ENCODE data around the gene NR4A2. TPM values are rescaled to one million over a fixed set of nuclear protein-coding genes. Genes with fewer than 3 reads are reported as not detected.

NR4A2 gene
- total RNA-seq, 2 donors from 2014 or later: 1.2 to 1.6 TPM

DNA sequence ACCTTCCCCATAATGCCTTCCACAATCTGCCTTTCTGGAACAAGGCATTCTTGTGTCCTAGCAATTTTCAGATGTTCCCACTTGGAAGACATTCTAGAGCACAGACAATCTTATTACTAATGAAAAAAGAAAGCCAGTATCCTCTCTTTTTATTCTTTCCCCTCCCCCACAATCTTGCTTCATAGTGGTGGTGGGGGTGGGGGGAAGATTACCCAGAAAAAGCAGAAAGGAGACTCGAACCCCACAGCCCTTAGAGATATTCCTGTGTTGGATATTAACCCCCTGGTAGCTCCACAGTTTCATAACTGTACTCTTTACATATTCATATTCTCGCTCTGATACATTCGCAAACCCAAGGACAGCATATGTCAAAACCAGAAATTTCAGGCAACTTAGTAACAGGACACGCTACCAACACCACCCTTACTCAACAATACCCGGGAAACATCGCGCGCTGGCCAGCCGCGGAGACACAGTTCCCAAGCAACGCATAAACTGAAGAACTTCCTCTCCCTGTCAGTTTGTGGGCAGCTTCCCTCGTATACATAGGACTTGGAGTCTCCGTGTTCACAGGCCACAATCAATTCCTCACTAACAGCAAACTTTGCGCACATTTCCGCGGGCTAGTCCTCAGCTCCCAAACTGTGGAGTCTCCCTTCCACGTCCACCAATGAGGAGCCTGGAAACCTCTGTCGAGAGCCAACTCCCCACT lies 793 bp downstream of the NR4A2 start:
- Histone ChIP-seq H3K27me3 (ENCODE audit: control insufficient read depth, insufficient read depth, low read length, poor library complexity, severe bottlenecking) (peaks cover 41% of the 10 kb centered on the region), H3K4me1 (ENCODE audit: control insufficient read depth, insufficient read depth, low read length) (no peaks in the 10 kb centered on the region), H3K4me3 (ENCODE audit: low read length) (peak overlapping the region; percentile 91), H3K9me3 (ENCODE audit: control insufficient read depth, low read length) (no peaks in the 10 kb centered on the region), H3K9ac (ENCODE audit: extremely low read depth, low read length, poor library complexity, severe bottlenecking) (peak overlapping the region; percentile 60), H3K27ac (ENCODE audit: low read depth, low read length) (no peak overlapping the region), H3K36me3 (ENCODE audit: control insufficient read depth, insufficient read depth, low read length) (no peaks in the 10 kb centered on the region)
- TF ChIP-seq CTCF (conservative IDR thresholded peaks at IDR 0.05): no peak
- Mint-ChIP-seq H3K9me3 (no peaks in the 10 kb centered on the region), H3K36me3 (ENCODE audit: low read depth) (no peaks in the 10 kb centered on the region), H3K27me3 (ENCODE audit: insufficient read depth) (peaks cover 58% of the 10 kb centered on the region), H3K4me3 (peak overlapping the region; percentile 79), H3K27ac (peak overlapping the region; percentile 97), H3K4me1 (peaks cover 16% of the 10 kb centered on the region)
- DNase-seq: peak; percentile 75
- WGBS, 2 experiments (ENCODE audit: insufficient coverage in 1 of 2, insufficient read length in 1 of 2): 1 to 6% methylated on average over 14 to 18 of the region's 18 CpGs

GRCh38 chr2:156329927-156330726 lies 2.4 kb downstream of the NR4A2 start:
- H3K4me3 Mint-ChIP-seq: no peak overlapping the region
- no peak for DNase-seq
- Histone ChIP-seq H3K9ac (ENCODE audit: extremely low read depth, low read length, poor library complexity, severe bottlenecking) (no peak overlapping the region), H3K36me3 (ENCODE audit: control insufficient read depth, insufficient read depth, low read length) (no peaks in the 10 kb centered on the region), H3K4me3 (ENCODE audit: low read length) (no peak overlapping the region), H3K27ac (ENCODE audit: low read depth, low read length) (no peak overlapping the region), H3K9me3 (ENCODE audit: control insufficient read depth, low read length) (no peaks in the 10 kb centered on the region), H3K4me1 (ENCODE audit: control insufficient read depth, insufficient read depth, low read length) (no peaks in the 10 kb centered on the region), H3K27me3 (ENCODE audit: control insufficient read depth, insufficient read depth, low read length, poor library complexity, severe bottlenecking) (peaks cover 56% of the 10 kb centered on the region)
- H3K36me3 Mint-ChIP-seq (ENCODE audit: low read depth): no peaks in the 10 kb centered on the region
- TF ChIP-seq CTCF (conservative IDR thresholded peaks at IDR 0.05): no peak
- 92 to 95% methylated on average over 17 to 23 of the region's 23 CpGs for WGBS, 2 experiments (ENCODE audit: insufficient coverage in 1 of 2, insufficient read length in 1 of 2)
- peaks cover 73% of the 10 kb centered on the region for H3K27me3 Mint-ChIP-seq (ENCODE audit: insufficient read depth)
- peaks cover 16% of the 10 kb centered on the region for H3K4me1 Mint-ChIP-seq
- H3K27ac Mint-ChIP-seq: no peak overlapping the region
- no peaks in the 10 kb centered on the region for H3K9me3 Mint-ChIP-seq

DNA sequence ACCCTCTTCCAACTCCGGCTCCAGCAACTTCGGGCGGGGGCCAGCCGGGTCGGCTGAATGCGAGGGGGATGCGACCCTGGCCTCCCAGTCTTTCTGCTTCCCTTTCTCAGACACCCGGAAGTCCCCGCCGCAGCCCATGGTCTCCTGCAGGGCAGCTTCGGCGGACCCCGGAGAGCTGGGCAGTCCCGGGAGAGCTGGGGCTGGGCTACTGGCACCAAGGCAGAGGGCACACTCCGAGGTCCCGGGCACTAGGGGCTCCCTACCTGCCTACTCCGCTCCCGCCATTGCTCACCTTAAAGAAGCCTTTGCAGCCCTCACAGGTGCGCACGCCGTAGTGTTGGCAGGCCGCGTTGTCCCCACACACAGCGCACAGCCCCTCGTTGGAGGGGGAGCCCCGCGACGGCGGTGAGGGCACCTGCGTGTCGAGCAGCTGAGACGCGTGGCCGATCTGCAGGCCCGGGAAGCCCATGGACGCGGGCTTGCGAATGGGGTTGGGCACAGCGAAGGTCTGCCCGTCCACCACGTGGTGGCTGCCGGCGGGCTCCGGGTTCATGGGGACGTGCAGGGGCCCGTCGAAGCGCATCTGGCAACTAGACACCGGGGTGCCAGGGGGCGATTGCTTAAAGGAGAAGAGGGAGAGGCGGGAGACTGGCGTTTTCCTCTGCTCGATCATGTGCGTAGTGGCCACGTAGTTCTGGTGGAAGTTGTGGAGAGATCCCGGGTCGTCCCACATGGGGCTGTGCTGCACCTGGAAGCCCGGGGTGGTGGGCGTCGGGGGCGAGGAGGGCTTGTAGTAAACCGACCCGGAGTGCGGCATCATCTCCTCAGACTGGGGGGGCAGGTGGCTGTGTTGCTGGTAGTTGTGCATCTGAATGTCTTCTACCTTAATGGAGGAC lies 3.2 kb downstream of the NR4A2 start:
- Histone ChIP-seq H3K4me3 (ENCODE audit: low read length) (no peak overlapping the region), H3K4me1 (ENCODE audit: control insufficient read depth, insufficient read depth, low read length) (no peaks in the 10 kb centered on the region), H3K27ac (ENCODE audit: low read depth, low read length) (no peak overlapping the region), H3K36me3 (ENCODE audit: control insufficient read depth, insufficient read depth, low read length) (no peaks in the 10 kb centered on the region), H3K27me3 (ENCODE audit: control insufficient read depth, insufficient read depth, low read length, poor library complexity, severe bottlenecking) (peaks cover 65% of the 10 kb centered on the region), H3K9ac (ENCODE audit: extremely low read depth, low read length, poor library complexity, severe bottlenecking) (no peak overlapping the region), H3K9me3 (ENCODE audit: control insufficient read depth, low read length) (no peaks in the 10 kb centered on the region)
- Mint-ChIP-seq H3K4me1 (peaks cover 16% of the 10 kb centered on the region), H3K27me3 (ENCODE audit: insufficient read depth) (peaks cover 77% of the 10 kb centered on the region), H3K9me3 (no peaks in the 10 kb centered on the region), H3K36me3 (ENCODE audit: low read depth) (no peaks in the 10 kb centered on the region), H3K4me3 (no peak overlapping the region), H3K27ac (no peak overlapping the region)
- DNase-seq: no peak
- 89 to 91% methylated on average over 50 to 64 of the region's 64 CpGs for WGBS, 2 experiments (ENCODE audit: insufficient coverage in 1 of 2, insufficient read length in 1 of 2)
- no peak for TF ChIP-seq CTCF (conservative IDR thresholded peaks at IDR 0.05)
